Subcutaneous adipose tissue (tissue), 4 donors: ENCODE measurements around the gene IL18BP. TPM values are rescaled to one million over a fixed set of nuclear protein-coding genes. Genes with fewer than 3 reads are reported as not detected.

ENCODE experiments used
- total RNA-seq, 4 donors: library from RNA; depleted of rRNA; stranded (reverse); fragments of >200 nt; gene quantifications; one replicate each; pipeline ENCODE4 v1.1.0, GENCODE V29; 2016
- TF ChIP-seq, protein P1 (sequence below): fragments of 450-650 bp; IDR thresholded peaks from one replicate; pipeline ENCODE4 v1.5.1; 2016; ENCODE audit warnings: low read depth, mild to moderate bottlenecking, control low read depth, antibody characterized with exemption, moderate library complexity

IL18BP gene
- total RNA-seq, 4 donors from 2014 or later = 3.5 to 14.1 (median 5.3) TPM

GRCh38 chr11:72001285-72001684 lies 2.6 kb downstream of the IL18BP start:
- TF ChIP-seq, protein P1, sequence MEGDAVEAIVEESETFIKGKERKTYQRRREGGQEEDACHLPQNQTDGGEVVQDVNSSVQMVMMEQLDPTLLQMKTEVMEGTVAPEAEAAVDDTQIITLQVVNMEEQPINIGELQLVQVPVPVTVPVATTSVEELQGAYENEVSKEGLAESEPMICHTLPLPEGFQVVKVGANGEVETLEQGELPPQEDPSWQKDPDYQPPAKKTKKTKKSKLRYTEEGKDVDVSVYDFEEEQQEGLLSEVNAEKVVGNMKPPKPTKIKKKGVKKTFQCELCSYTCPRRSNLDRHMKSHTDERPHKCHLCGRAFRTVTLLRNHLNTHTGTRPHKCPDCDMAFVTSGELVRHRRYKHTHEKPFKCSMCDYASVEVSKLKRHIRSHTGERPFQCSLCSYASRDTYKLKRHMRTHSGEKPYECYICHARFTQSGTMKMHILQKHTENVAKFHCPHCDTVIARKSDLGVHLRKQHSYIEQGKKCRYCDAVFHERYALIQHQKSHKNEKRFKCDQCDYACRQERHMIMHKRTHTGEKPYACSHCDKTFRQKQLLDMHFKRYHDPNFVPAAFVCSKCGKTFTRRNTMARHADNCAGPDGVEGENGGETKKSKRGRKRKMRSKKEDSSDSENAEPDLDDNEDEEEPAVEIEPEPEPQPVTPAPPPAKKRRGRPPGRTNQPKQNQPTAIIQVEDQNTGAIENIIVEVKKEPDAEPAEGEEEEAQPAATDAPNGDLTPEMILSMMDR = no peak

DNA sequence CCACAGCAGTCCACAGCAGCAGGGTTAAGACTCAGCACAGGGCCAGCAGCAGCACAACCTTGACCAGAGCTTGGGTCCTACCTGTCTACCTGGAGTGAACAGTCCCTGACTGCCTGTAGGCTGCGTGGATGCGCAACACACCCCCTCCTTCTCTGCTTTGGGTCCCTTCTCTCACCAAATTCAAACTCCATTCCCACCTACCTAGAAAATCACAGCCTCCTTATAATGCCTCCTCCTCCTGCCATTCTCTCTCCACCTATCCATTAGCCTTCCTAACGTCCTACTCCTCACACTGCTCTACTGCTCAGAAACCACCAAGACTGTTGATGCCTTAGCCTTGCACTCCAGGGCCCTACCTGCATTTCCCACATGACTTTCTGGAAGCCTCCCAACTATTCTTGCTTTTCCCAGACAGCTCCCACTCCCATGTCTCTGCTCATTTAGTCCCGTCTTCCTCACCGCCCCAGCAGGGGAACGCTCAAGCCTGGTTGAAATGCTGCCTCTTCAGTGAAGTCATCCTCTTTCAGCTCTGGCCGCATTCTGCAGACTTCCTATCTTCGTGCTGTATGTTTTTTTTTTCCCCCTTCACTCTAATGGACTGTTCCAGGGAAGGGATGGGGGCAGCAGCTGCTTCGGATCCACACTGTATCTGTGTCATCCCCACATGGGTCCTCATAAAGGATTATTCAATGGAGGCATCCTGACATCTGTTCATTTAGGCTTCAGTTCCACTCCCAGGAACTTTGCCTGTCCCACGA lies 3.3 kb downstream of the IL18BP start:
- TF ChIP-seq, protein P1 = no peak

DNA sequence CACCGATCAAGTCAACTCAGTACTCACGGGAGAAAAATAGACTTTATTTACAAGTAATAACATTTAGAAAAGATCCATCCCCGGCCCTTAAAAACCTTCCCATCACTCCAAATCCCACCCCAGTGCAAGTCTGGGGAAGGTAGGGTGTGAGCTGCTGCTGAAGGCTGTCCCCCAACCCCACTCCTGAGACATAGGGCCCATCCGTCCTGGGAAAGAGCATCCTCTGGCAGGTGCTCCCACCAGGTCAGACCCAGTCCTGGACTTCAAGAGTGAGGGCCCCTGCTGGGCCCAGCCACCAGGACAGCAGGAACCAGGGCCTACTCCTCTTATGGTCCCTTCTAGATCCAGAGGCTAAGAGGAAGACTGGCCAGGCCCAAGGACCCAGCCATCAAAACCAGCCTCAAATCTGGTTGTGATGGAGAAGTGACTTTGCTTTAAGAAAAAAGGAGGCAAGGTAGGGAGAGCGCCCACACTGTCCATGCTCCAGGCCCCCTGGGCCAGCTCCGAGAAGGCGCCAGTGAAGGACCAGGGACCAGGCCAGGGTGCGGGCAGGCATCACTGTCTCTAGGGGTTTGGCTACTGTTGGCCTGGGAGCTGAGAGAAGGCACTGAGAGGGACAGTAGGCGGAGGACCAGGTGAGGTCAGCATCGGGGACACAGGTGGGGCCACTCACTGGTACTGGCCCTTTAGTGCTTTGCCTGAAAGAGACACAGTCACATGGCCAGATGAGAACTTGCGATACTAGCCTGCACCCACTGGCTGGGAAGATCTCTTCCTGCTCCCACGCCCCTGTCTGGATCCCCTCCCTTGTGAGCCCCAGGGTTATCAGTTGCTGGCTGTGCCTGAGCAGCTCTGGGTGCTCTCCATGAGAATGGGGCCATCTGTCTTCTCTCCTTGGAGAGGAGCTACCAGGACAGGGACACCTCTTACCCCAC lies 4.4 kb downstream of the IL18BP start:
- TF ChIP-seq, protein P1 = no peak

DNA sequence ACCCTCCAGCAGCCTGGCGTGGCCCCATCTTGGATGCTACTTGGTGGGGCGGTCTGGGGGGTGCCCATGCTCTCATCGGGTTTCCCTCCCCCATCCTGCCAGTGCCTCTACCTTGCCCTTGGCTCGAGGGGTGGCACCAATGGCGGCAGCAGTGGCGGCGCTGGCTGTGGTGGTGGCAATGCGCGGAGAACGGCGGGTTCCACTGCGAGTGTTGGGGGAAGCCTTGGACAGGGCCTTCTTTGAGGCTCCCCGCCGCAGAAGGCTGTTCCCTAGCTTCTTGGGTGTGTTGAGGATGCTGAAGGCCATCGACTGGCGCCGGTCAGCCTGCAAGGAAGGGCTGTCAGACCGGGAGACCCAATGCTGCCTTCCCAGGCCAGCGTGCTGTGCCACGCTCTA lies 5.1 kb downstream of the IL18BP start:
- TF ChIP-seq, protein P1 = no peak

- TF ChIP-seq, protein P1 = no peak
Observed at GRCh38 chr11:72004515-72005346, 6.0 kb downstream of the IL18BP start.

GRCh38 chr11:72005347-72006260 lies 6.9 kb downstream of the IL18BP start:
- TF ChIP-seq, protein P1 = no peak
